Stimulated activated CD8-positive, alpha-beta memory T cell treated with anti-CD3 and anti-CD28 coated beads, Interleukin-15, amount 100 ng/mL, for 1 hour (primary cell): ENCODE measurements around the gene IMPG2.

Experiments used
- DNase-seq: peaks from one replicate; pipeline ENCODE4 v3.0.0-alpha.2; 2020; ENCODE audit warnings: low read depth

The IMPG2 gene

GRCh38 chr3:101273608-101274007 lies 46.8 kb downstream of the IMPG2 start:
- DNase-seq, result no peak

GRCh38 chr3:101273156-101273555 lies 47.2 kb downstream of the IMPG2 start:
- DNase-seq, result no peak

- no peak for DNase-seq
Observed at GRCh38 chr3:101271728-101272127, 48.6 kb downstream of the IMPG2 start.

- no peak for DNase-seq
Observed at GRCh38 chr3:101270149-101270548, 50.2 kb downstream of the IMPG2 start.

GRCh38 chr3:101268971-101269671 lies 51.3 kb downstream of the IMPG2 start:
- DNase-seq, result no peak

GRCh38 chr3:101268141-101268540 lies 52.2 kb downstream of the IMPG2 start:
- DNase-seq, result no peak

GRCh38 chr3:101266566-101266965 lies 53.8 kb downstream of the IMPG2 start:
- DNase-seq, result no peak

GRCh38 chr3:101266071-101266470 lies 54.3 kb downstream of the IMPG2 start:
- DNase-seq, result no peak

GRCh38 chr3:101262393-101263240 lies 57.8 kb downstream of the IMPG2 start:
- DNase-seq, result no peak

- no peak for DNase-seq
Observed at GRCh38 chr3:101261506-101261905, 58.9 kb downstream of the IMPG2 start.

- DNase-seq, result no peak
Observed at GRCh38 chr3:101259485-101260341, 60.7 kb downstream of the IMPG2 start.

- DNase-seq, result no peak
Observed at GRCh38 chr3:101256511-101256910, 63.9 kb downstream of the IMPG2 start.

GRCh38 chr3:101255441-101255840 lies 64.9 kb downstream of the IMPG2 start:
- DNase-seq, result no peak

GRCh38 chr3:101253396-101253795 lies 67.0 kb downstream of the IMPG2 start:
- DNase-seq, result no peak

GRCh38 chr3:101252945-101253344 lies 67.4 kb downstream of the IMPG2 start:
- no peak for DNase-seq

GRCh38 chr3:101252307-101252706 lies 68.1 kb downstream of the IMPG2 start:
- no peak for DNase-seq

- DNase-seq, result no peak
Observed at GRCh38 chr3:101251441-101251840, 68.9 kb downstream of the IMPG2 start.

GRCh38 chr3:101249522-101249921 lies 70.9 kb downstream of the IMPG2 start:
- DNase-seq, result no peak

GRCh38 chr3:101248736-101249135 lies 71.6 kb downstream of the IMPG2 start:
- DNase-seq, result no peak

GRCh38 chr3:101244212-101244575 lies 76.2 kb downstream of the IMPG2 start:
- no peak for DNase-seq

- DNase-seq, result no peak
Observed at GRCh38 chr3:101243285-101244211, 76.8 kb downstream of the IMPG2 start.
